GOT3 (cell line): ENCODE results near the gene ZNF71.
"Not testable (repeated sequence)": the region's sequence is repeated elsewhere in the genome, so short reads cannot be mapped to it uniquely, and the experiment has no call there.

Source experiments
- DNase-seq: peaks from one replicate; lab custom pipeline; 2025; ENCODE audit warnings: mixed read lengths; lab: John Stamatoyannopoulos, UW

ZNF71 gene

DNA sequence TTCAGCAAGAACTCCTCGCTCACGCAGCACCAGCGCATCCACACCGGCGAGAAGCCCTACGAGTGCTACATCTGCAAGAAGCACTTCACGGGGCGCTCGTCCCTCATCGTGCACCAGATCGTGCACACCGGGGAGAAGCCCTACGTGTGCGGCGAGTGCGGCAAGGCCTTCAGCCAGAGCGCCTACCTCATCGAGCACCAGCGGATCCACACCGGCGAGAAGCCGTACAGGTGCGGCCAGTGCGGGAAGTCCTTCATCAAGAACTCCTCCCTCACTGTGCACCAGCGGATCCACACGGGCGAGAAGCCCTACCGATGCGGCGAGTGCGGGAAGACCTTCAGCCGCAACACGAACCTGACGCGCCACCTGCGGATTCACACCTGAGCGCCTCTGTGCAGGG, 27.3 kb downstream of the ZNF71 start:
- DNase-seq: no peak

DNA sequence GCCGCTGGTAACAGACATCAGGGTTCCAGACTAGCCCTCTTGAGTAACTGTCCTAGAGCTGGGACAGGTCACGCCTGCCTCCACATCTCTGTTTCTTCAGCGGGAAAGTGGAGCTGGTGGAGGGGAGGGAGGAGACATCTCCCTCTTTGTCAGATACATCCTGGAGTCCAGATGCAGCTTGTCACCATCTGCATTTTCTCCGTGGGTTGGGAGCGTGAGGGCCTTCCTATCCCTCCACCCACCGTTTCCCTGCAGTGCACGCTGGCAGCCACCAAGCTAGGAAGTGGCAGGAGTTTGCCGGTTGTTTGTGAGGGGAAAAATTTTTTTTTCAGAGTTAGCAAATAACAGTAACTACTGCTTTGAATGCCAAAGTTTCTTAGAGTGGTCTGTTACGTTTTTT, 27.9 kb downstream of the ZNF71 start:
- no peak for DNase-seq

DNA sequence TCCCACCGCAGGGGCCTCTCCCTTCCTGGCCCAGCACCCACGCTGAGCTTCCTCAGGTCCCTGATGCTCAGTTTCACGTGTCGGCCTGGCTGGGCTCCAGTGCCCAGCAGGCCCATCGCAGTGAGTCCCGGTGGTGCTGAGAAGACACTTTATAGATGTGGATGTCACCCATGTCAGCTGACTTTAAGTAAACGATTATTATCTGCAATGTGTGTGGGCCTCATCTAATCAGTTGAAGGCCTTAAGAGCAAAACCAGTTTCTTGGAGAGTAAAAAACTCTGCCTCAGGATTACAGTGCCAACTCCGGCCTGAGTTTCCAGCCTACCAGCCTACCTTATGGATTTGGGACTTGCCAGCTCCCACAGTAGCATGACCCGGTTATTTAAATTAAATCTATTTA, 30.6 kb downstream of the ZNF71 start:
- DNase-seq: no peak

DNA sequence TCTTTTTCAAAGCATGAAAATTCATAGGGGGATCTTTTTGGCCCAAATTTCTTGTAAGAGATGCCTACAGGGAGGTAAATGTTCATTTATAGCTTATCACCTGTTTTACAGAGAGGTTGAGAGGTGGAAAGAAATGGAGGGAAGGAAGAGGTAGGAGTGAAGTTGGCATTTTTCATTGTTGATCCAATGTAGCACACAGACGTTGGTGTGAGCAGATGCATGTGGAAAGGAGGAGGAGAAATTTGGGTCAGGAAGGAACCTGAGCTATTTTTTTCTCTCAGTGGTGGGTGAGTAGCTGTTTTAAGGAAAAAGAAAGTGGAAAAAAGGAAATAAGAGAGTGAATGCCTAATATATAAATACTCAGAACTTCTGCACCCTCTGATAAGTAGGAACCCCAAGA, 37.9 kb downstream of the ZNF71 start:
- DNase-seq: no peak

DNA sequence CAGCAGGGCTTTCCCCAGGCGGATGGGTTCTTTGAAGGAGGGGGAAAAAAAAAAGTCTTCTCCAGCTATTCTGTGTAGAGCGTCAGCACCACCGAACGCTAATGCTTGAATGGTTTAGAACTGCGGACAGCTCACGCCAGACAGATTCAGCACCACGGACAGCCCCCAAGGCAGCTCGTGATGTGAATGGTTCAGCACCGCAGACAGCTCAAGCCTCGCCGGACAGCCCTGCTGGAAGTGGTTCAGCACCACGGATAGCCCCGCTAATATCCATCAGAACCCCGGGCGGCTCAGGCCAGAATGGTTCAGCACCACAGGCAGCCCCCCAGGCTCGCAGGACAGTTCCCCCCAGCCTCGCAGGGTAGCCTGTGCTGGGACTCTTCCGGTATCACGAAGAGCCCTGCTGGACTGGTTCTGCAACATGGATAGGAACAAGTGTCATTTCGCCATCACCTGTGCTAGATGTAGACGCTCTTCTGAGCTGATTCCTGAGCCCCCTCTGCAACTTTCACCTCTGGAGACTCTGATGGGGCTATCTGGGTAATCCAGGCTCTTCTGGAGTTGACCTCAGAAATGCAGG, 43.0 kb downstream of the ZNF71 start:
- no peak for DNase-seq

DNA sequence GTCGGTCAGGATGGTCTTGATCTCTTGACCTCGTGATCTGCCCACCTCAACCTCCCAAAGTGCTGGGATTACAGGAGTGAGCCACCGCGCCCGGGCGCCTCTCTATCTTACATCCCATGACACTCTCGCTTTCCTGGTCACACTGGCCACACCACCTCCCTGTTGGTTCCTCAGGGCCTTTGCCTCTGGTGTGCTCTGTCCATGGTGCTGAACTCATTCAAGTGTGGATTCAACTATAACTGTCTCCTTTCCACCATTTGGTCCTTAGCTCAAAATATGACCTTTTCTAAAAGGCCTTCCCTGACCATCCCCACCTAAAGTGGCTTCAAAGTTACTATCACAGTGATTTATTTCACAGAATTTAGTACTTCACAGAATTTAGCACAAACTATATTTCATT, 44.1 kb downstream of the ZNF71 start:
- DNase-seq: no peak

DNA sequence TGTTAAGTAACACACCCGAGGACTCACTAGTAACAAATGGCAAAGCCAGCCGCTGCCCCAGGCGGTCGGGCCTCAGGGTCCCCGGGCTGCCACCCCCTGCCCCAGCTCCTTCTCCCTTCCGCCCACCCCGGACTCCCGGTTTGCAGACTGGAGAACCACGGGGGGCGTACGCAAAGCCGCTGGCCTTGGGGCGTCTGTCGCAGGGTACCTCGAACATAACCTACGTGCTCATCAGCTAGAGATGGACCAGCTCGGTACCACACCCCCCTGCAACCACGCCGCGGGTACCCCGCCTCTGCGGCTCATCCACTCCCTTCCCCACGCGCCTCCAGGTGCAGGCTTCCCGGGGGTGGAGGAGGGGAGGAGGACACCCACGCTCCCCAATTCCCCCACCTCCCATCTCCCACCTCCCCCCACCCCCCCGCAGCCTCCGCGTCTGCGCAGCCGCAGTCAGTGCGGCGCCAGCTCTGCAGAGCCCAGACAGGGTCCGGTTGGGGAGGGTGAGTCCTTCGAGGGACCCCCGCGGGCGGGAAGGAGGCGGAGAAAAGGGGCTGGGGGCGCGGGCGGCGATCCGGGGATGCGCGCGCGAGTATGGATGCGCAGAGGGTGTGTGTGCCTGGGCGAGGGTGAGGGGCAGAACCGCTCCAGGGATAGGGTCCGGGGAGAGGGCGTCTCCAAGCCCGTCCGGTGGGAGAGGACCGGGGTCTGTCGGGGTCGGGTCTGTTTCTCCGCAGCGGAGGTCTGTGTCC, 47.8 kb downstream of the ZNF71 start, which contains the start of gene SMIM17:
Gene SMIM17 (plus strand): TSS at position 449 of the 749 bp plus-strand sequence. CDS start 2,509 bp downstream, outside the sequence.
- no peak for DNase-seq

DNA sequence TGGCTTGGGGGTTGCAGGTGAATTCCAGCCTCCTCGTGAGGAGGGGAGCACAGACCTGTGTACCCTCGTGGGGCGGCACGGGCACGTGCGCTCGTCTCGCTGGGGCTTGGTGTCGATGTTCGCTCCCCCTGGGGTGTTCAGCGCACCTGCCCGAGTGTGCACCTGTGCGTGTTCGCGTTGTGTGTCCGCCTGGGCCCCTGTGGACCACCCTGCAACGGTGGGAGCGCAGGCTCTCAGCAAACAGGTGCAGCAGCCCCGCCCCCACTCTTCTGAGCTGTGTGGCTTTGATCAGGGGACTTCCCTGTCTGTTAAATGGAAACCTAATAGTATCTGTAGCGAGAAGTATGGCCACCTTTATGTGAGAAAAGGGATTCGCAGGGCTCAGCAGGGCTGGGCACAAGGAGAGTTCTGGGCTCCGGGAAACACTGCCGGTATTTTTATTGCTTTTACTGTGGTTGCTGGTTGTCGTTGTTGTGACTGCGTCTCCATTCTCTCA, 48.4 kb downstream of the ZNF71 start:
- DNase-seq: no peak

DNA sequence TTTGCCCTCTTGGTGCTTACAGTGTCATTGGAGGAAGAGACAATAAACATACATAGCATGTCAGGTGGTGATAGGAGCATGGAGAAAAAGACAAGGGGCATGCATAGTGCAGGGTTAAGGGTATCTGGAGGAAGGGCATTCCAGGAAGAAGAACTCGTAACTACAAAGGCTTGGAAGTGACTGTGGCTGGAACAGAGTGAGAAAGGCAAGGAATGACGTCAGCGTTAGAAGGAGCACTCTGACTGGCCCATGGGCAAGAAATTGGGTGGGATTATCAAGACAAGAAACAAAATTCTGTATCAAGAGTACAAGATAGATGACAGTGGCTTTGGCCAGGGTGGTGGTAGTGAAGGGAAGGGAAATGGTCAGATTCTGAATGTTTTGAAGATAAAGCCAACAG, 59.0 kb downstream of the ZNF71 start:
- DNase-seq: no peak

DNA sequence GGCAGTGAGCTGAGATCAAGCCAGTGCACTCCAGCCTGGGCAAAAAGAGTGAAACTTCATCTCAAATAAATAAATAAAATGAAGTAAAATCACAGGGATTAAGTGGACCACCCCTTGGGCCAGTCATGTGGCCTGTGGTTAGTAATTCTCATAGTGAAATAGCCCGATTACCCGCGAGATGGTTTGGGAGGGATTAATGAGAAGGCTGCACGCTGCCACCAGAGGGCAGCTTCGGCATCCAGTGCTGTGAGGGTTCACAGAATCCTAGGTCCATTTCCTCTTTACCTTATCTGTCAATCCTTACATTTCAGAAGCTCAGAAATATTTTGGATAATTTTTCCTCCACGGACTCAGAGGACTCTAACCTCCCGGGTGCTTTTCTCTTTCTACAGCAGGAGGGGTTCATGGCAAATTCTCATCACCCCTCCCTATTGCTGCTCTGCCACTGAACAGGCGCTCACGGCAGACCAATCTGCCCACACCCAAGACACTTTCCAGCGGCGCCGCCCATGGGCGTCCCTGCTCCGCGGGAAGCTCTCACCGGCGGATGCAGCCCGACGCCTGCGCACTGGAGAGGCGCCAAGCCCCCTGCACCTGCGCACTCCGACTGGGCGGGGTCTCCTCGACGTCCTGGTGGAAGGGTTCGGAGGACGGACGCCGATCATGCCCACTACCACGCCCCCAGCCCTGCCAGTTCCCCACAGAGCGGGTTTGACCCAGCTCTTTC, 65.4 kb downstream of the ZNF71 start:
- no peak for DNase-seq

DNA sequence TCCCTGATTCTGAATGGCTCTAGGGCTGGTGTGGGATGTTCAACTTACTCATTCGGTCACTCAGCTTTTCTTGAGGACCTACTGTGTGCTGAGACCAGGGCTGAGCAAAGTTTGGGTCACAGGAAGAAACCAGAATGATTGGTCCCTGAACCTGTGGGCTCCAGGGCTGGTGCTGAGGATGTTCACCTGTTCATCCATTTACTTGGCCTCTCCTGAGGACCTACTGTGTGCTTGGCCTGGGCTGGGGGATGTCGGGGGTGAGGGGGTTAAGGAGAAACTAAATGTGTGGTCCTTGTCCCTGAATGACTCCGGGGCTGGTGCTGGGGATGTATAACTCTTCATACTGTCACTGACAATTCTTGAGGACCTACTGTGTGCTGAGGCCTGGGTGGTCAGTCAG, 66.1 kb downstream of the ZNF71 start:
- no peak for DNase-seq

DNA sequence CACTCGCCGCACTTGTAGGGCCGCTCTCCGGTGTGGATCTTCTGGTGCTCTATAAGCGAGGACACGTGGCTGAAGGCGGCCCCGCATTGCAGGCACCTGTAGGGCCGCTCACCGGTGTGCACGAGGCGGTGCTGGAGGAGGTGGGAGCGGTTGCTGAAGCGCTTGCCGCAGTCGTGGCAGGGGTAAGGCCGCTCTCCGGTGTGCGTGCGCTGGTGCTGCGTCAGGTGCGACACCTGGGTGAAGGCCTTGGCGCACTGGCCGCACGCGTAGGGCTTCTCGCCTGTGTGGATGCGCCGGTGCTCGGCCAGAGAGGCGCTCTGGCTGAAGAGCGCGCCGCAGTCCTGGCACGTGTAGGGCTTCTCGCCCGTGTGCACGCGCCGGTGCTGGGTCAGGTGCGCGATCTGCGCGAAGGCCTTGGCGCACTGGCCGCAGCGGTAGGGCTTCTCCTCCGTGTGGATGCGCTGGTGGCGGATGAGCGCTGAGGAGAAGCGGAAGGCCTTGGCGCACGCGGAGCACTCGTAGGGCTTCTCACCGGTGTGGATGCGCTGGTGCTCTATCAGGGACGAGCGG, 68.9 kb downstream of the ZNF71 start:
- DNase-seq: no peak

DNA sequence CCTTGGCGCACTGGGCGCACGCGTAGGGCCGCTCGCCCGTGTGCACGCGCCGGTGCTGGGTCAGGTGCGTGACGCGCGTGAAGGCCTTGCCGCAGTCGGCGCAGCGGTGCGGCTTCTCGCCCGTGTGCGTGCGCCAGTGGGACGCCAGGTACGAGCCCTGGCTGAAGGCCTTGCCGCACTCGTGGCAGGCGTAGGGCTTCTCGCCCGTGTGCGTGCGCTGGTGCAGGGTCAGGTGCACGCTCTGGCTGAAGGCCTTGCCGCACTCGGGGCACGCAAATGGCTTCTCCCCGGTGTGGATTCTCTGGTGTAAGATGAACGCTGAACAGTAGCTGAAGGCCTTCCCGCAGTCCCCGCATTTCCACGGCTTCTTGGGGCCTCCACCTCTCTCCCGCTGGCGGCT, 69.4 kb downstream of the ZNF71 start:
- DNase-seq: no peak

DNA sequence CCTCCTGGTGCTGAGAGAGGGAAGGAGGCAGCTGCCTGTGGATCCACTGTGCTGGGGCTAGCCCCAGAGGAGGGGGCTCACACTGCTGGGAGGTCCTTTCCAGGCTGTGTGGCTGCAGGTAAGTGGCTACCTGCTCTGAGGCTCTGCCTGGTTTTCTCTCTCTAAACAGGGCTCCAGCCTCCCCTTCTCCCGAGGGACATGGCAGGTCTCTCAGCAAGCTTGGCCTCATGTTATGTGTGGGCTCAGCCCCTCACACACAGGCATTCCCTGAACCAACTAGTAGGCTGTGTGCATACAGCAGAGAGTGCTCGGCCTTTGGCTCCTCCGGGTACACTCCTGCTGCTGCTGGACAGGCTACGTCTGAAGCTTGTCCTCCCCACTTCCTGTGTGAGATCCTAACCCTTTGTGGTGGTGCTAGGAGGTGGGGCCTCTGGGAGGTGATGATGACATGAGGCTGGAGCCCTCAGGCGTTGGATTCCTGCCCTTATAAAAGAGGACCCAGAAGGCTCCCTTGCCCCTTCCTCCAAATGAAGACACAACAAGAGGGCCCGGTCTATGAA, 72.3 kb downstream of the ZNF71 start:
- no peak for DNase-seq

DNA sequence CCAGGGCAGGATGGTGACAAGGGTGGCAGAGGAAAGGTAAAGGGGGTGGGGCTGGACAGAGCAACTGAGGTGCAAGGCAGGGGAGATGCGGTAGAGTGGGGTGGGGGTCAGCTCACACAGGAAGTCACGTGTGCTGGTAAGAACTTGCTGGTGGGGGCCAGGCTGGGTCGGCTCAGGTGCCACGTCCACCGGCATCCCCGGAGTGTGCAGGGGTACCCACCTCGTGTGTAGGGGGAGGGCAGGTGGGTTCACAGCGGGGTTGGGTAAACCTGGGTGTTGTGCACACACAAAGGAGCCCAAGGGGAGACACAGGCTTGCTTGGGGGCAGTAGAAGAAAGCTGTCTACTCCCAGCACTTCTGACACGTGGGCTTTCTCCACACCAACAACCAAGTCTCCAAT, 73.6 kb downstream of the ZNF71 start:
- no peak for DNase-seq

DNA sequence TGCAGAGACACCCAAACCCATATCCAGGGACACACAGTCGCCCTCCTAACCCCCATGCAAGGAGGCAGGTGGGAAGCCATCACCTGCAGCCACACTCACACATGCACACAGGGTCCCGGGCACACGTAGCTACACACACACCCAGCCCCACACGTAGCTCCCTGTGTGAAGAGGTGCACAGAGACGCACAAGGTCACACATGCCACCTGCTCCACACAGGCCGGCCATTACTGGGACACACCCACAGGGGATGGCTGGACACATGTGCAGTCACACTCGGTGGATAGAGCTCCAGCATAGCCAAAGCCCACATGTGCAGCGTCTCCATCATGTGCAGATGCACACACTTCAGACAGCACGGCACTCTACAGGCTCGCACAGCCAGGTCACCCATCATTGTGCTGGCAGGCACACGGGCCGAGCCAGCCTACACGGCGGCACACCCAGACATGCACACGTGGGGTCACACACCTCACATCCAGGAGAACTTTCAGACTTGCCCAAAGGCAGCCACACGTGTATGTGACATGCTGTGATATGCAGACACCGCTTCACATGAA, 75.4 kb downstream of the ZNF71 start:
- no peak for DNase-seq

DNA sequence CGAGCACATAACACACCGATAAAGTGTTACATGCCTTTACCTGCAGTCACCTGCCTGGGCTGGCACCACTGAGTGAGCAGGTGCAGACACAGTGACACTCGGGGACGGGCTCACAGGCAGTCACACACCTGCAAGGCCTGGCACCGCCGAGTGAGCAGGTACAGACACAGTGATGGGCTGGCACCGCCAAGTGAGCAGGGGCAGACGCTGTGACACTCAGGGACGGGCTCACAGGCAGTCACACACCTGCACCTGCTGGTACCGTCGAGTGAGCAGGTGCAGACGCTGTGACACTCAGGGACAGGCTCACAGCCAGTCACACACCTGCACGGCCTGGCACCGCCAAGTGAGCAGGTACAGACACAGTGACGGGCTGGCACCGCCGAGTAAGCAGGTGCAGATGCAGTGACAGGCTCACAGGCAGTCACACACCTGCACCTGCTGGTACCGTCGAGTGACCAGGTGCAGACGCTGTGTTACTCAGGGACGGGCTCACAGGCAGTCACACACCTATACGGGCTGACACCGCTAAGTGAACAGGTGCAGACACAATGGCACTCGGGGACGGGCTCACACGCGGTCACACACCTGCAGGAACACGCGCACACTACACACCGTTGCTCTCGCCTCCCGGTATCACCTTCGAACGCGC, 76.0 kb downstream of the ZNF71 start:
- DNase-seq: no peak

DNA sequence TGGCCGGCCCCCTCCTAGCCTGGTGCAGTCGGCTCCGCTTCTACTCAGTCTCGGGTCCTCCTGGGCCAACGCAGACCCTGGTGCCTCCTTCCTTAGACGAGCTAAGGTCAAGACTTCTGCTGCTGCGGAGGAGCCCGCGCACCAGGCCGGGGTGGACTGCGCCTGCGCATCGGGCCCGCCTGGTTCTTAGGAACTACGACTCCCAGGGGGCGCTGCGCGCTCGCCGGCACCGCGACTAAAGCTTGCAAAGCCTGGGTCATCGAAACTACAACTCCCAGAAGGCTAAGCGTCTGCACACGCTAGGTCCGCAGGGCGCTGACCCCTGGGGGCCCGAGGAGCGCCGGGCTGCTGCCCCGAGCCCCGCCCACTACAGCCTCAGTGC, 76.5 kb downstream of the ZNF71 start, which contains the start of gene ZNF835:
Gene ZNF835 (minus strand): TSS at position 145 of the 382 bp plus-strand sequence. CDS start 6,559 bp downstream, outside the sequence.
- DNase-seq: peak; percentile 6

DNA sequence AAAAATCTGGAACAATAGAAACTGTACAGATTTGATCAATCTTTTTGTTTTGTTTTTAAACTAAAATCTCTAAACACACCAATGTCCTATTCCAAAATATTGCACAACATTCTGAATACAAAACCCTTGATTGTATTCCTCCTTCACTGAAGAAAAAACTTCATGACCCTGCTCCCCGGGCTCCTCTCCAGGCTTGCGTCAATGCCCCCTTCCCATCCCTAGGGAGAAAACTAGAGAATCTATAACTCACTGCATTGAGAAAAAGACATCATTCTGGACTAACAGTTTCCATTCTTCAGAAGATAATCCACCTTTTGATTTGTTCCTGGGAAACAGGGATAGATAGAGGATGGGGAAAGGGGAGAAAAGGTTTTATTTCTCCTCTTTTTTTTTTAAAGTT, 77.5 kb downstream of the ZNF71 start:
- not testable (repeated sequence) for DNase-seq
